ENCODE results near the gene MYMX.
A peak's percentile ranks its signal among the peaks of the same experiment; 100 is the strongest.

MYMX gene

GRCh38 chr6:44250718-44251123, 34.0 kb downstream of the MYMX start:
- no peak for DNase-seq (ENCODE audit: low spot score)

GRCh38 chr6:44251576-44252524, 35.1 kb downstream of the MYMX start:
- no peak for DNase-seq (ENCODE audit: low spot score)

- no peak for DNase-seq (ENCODE audit: low spot score)
These were observed 36.8 kb downstream of the MYMX start for GRCh38 chr6:44253307-44254101.

GRCh38 chr6:44254191-44255104, 37.7 kb downstream of the MYMX start:
- no peak for DNase-seq (ENCODE audit: low spot score)

GRCh38 chr6:44255105-44255808, 38.5 kb downstream of the MYMX start:
- DNase-seq (ENCODE audit: low spot score) = no peak

- no peak for DNase-seq (ENCODE audit: low spot score)
These were observed 39.4 kb downstream of the MYMX start for GRCh38 chr6:44255871-44256774.

- no peak for DNase-seq (ENCODE audit: low spot score)
These were observed 40.0 kb downstream of the MYMX start for GRCh38 chr6:44256775-44257024.

GRCh38 chr6:44257025-44257752, 40.5 kb downstream of the MYMX start, which contains the start of gene SLC35B2:
SLC35B2 (minus strand) TSS chr6:44257528; CDS start chr6:44257410, 118 bp downstream.
- peak; percentile 90 for DNase-seq (ENCODE audit: low spot score)

- no peak for DNase-seq (ENCODE audit: low spot score)
These were observed 41.1 kb downstream of the MYMX start for GRCh38 chr6:44257753-44258324.

- DNase-seq (ENCODE audit: low spot score) = no peak
These were observed 41.7 kb downstream of the MYMX start for GRCh38 chr6:44258325-44258863.

- DNase-seq (ENCODE audit: low spot score) = no peak
These were observed 42.2 kb downstream of the MYMX start for GRCh38 chr6:44258921-44259320.

GRCh38 chr6:44260011-44260410, 43.3 kb downstream of the MYMX start:
- DNase-seq (ENCODE audit: low spot score) = no peak

- no peak for DNase-seq (ENCODE audit: low spot score)
These were observed 43.9 kb downstream of the MYMX start for GRCh38 chr6:44260451-44261297.

GRCh38 chr6:44261581-44261980, 44.9 kb downstream of the MYMX start:
- DNase-seq (ENCODE audit: low spot score) = no peak

GRCh38 chr6:44262467-44263353, 46.0 kb downstream of the MYMX start:
- DNase-seq (ENCODE audit: low spot score) = no peak

- no peak for DNase-seq (ENCODE audit: low spot score)
These were observed 46.8 kb downstream of the MYMX start for GRCh38 chr6:44263354-44264100.

Measured in iPS-NIHi11 (cell line).